K562 (cell line): ENCODE results near the gene LYST. TPM values are rescaled to one million over a fixed set of nuclear protein-coding genes. Genes with fewer than 3 reads are reported as not detected.

ENCODE experiments used
- ATAC-seq: fragments of 200-7000 bp; cut with Tn5 transposase; 3 replicates; pipeline ENCODE4 v1.9.1; 2020; ENCODE audit warnings: moderate library complexity
- BruUV-seq: library from RNA; stranded (reverse); fragments of 400-500 nt; replicated peaks from 2 replicates; lab custom pipeline; 2021; lab: Mats Ljungman, UMichigan
- CTCF ChIA-PET: fragments of 300-600 bp; formaldehyde crosslinking; extraction: SDS; loops from one replicate; lab custom pipeline; 2021; ENCODE audit warnings: low intra/inter-chr PET ratio; lab: Yijun Ruan, JAX
- POLR2A ChIA-PET: fragments of 300-600, 350-650 bp; sonication (Branson Sonifier 250); formaldehyde crosslinking; extraction: SDS; loops from one replicate; lab custom pipeline; 2021; ENCODE audit warnings: antibody characterized with exemption, inconsistent platforms; lab: Yijun Ruan, JAX
- DNase-seq, 4 experiments: peaks; one replicate each; pipeline versions ENCODE4 v3.0.0 to v3.0.0-alpha.2; 2011 to 2018; ENCODE audit warnings: low spot score in 3 of 4, mixed read lengths in 3 of 4; ENCODE audit errors: extremely low read depth in 1 of 4
- FAIRE-seq: peaks from 2 replicates; lab custom pipeline; 2011; peaks lifted over from hg19 to GRCh38; lab: Jason Lieb, UNC
- H2AFZ ChIP-seq: 2 replicates; pipeline ENCODE4 v1.6.0; 2011; ENCODE audit warnings: low read depth, low read length, control low read depth, inconsistent platforms
- H3K27ac ChIP-seq: fragments of 200-600 bp; 3 replicates; pipeline ENCODE4 v1.8.0; 2011; ENCODE audit warnings: low read depth, mild to moderate bottlenecking, control low read depth, inconsistent platforms, low read length, moderate library complexity, mixed read lengths; ENCODE audit errors: extremely low read depth
- H3K27me3 ChIP-seq, 2 experiments: fragments of 300-600 bp in 1 of 2; 2 replicates in 1 of 2; 3 replicates in 1 of 2; pipeline versions ENCODE4 v1.6.0 to v1.8.0; 2011; ENCODE audit warnings: inconsistent platforms in 2 of 2, low read length in 2 of 2, mild to moderate bottlenecking in 1 of 2, mixed read lengths in 1 of 2, moderate library complexity in 1 of 2; ENCODE audit not compliant: control insufficient read depth in 2 of 2, insufficient read depth in 2 of 2
- H3K36me3 ChIP-seq: fragments of 300-600 bp; 3 replicates; pipeline ENCODE4 v1.8.0; 2011; ENCODE audit warnings: mild to moderate bottlenecking, low read length, inconsistent platforms; ENCODE audit not compliant: control insufficient read depth, insufficient read depth
- H3K4me1 ChIP-seq, 2 experiments: fragments of 200-600 bp in 1 of 2; replicated peaks in 1 of 2; 2 replicates in 1 of 2; 3 replicates in 1 of 2; pipeline versions ENCODE4 v1.5.1 to v1.8.0; 2011; ENCODE audit warnings: inconsistent platforms in 2 of 2, low read length in 2 of 2, mild to moderate bottlenecking in 1 of 2, mixed read lengths in 1 of 2, moderate library complexity in 1 of 2; ENCODE audit not compliant: control insufficient read depth in 2 of 2, insufficient read depth in 2 of 2
- H3K4me2 ChIP-seq: 2 replicates; pipeline ENCODE4 v1.6.1; 2011; ENCODE audit warnings: low read length, control low read depth, inconsistent platforms, mixed read lengths; ENCODE audit not compliant: insufficient read depth
- H3K4me3 ChIP-seq: fragments of 200-600 bp; sonication (generic), shearing (Covaris generic); 2 replicates; pipeline ENCODE4 v1.5.1; 2016; ENCODE audit warnings: control low read depth, inconsistent platforms
- H3K79me2 ChIP-seq: fragments of 200-600 bp; 3 replicates; pipeline ENCODE4 v1.8.0; 2011; ENCODE audit warnings: low read length, inconsistent platforms; ENCODE audit not compliant: control insufficient read depth, insufficient read depth
- H3K9ac ChIP-seq, 2 experiments: 2 replicates each; pipeline versions ENCODE4 v1.6.0 to v1.6.1; 2011; ENCODE audit warnings: low read depth in 2 of 2, low read length in 2 of 2, control low read depth in 1 of 2, inconsistent platforms in 1 of 2, mild to moderate bottlenecking in 1 of 2, mixed read lengths in 1 of 2; ENCODE audit not compliant: insufficient read depth in 1 of 2
- H3K9me1 ChIP-seq: one replicate; pipeline ENCODE4 v1.6.0; 2011; ENCODE audit warnings: inconsistent platforms, mild to moderate bottlenecking, low read length, moderate library complexity; ENCODE audit not compliant: control insufficient read depth, insufficient read depth
- H3K9me3 ChIP-seq: replicated peaks from 2 replicates; pipeline ENCODE4 v1.5.1; 2011; ENCODE audit warnings: low read depth, low read length, inconsistent platforms; ENCODE audit not compliant: control insufficient read depth, insufficient read depth
- H4K20me1 ChIP-seq: replicated peaks from 2 replicates; pipeline ENCODE4 v1.6.1; 2011; ENCODE audit warnings: low read length, inconsistent platforms, mixed read lengths; ENCODE audit not compliant: control insufficient read depth, insufficient read depth
- BDP1 ChIP-seq: IDR thresholded peaks from 3 replicates; pipeline ENCODE4 v1.6.1; 2011; ENCODE audit not compliant: insufficient read length, insufficient read depth
- CAMTA2 ChIP-seq: fragments of 250-450 bp; sonication (Bioruptor Pico); conservative IDR thresholded peaks from 2 replicates; pipeline ENCODE4 v1.5.1; 2022
- CBFA2T3 ChIP-seq: fragments of 450-650 bp; IDR thresholded peaks from 2 replicates; pipeline ENCODE4 v1.6.1; 2017
- FIP1L1 ChIP-seq: fragments of 200-400 bp; formaldehyde crosslinking; IDR thresholded peaks from 2 replicates; pipeline ENCODE4 v1.6.1; 2018; ENCODE audit warnings: mild to moderate bottlenecking, low read depth, low read length; ENCODE audit not compliant: poor library complexity, severe bottlenecking
- MTF1 ChIP-seq: fragments of 250-450 bp; sonication (Bioruptor Pico); IDR thresholded peaks from 2 replicates; pipeline ENCODE4 v1.9.0; 2021; ENCODE audit warnings: moderate library complexity, mild to moderate bottlenecking, inconsistent platforms, borderline replicate concordance
- MXD1 ChIP-seq: fragments of 250-450 bp; sonication (Bioruptor Pico); IDR thresholded peaks from 2 replicates; pipeline ENCODE4 v1.8.0; 2021; ENCODE audit warnings: borderline replicate concordance, mild to moderate bottlenecking, moderate library complexity; ENCODE audit not compliant: poor library complexity, severe bottlenecking
- RFX5 ChIP-seq: IDR thresholded peaks from 2 replicates; pipeline ENCODE4 v1.6.1; 2011; ENCODE audit warnings: low read depth, mild to moderate bottlenecking, improper control_type of control experiment, low read length
- SETDB1 ChIP-seq: IDR thresholded peaks from one replicate; pipeline ENCODE4 v1.6.1; 2012; ENCODE audit warnings: low read length, control low read depth, inconsistent platforms
- SMAD1 ChIP-seq: fragments of 150-350 bp; IDR thresholded peaks from 2 replicates; pipeline ENCODE4 v1.6.1; 2014; ENCODE audit warnings: low read length, low read depth; ENCODE audit not compliant: partially characterized antibody
- ZNF583 ChIP-seq: fragments of 250-450 bp; sonication (Bioruptor Pico); IDR thresholded peaks from 2 replicates; pipeline ENCODE4 v1.4.0; 2020
- WGBS: fragments of 100-300 bp; shearing (Covaris generic); methylation state at CpG from one replicate; pipeline ENCODE4 v1.1.6; 2016; ENCODE audit warnings: low coverage, mixed read lengths; ENCODE audit not compliant: insufficient coverage; ENCODE audit errors: missing lambda C conversion rate; 5-methylcytosine and 5-hydroxymethylcytosine counted together
- in situ Hi-C: fragments of 300-500 bp; cut with MboI; formaldehyde crosslinking; loops from 4 replicates; pipeline ENCODE4 v1.15.0; 2018; ENCODE audit warnings: inconsistent platforms, mixed read lengths
- intact Hi-C: fragments of 100-400 bp; cut with micrococcal nuclease; formaldehyde crosslinking; loops from 2 replicates; pipeline ENCODE4 v1.14.2; 2022
- polyA plus RNA-seq, 8 experiments: library from polyadenylated mRNA; depleted of rRNA in 4 of 8; stranded (reverse) in 5 of 8; unstranded in 3 of 8; fragments of >200 nt; fragmentation: Nextera tagmentation in 2 of 8; fragmentation: Illumina TruSeq in 1 of 8; extraction: Ambion mirVana in 2 of 8; extraction: Trizol in 1 of 8; gene quantifications; 2 replicates each; pipeline versions ENCODE4 v1.2.1 to v1.2.3, GENCODE V29; 2011 to 2014; ENCODE audit warnings: inconsistent platforms in 1 of 8, missing spikeins in 1 of 8
- total RNA-seq, 7 experiments: library from RNA; depleted of rRNA in 6 of 7; stranded (reverse); fragments of >200 nt in 6 of 7; fragmentation: Illumina TruSeq in 2 of 7; extraction: Trizol in 2 of 7; gene quantifications; 2 replicates each; pipeline versions ENCODE4 v1.2.1 to v1.2.3, GENCODE V29; 2011 to 2021; ENCODE audit warnings: low replicate concordance in 1 of 7

Gene LYST
- total and polyA plus RNA-seq, 9 of the 15 experiments (the other 6 are each of a cell fraction or from before 2014, with no cell fraction given) = 0.73 to 2.4 (median 1.4) TPM

- no peak for DNase-seq
- H2AFZ ChIP-seq = no peak overlapping the region
- H3K9me1 ChIP-seq = no peaks in the 10 kb centered on the region
- no TSS peak for BruUV-seq
- POLR2A ChIA-PET = interaction anchor here (1.1 kb wide), 1 partner anchor 8 kb away, joined by 3 read pairs; no protein-coding TSS in a partner anchor
- no peak for TF ChIP-seq MTF1 (CRISPR knock-in tag)
- no peak for TF ChIP-seq SETDB1
- no peak for TF ChIP-seq ZNF583 (CRISPR knock-in tag)
- no peaks in the 10 kb centered on the region for H3K9me3 ChIP-seq
- ATAC-seq = no peak
- no peak overlapping the region for H3K9ac ChIP-seq
- no peak for FAIRE-seq
- no peak overlapping the region for H3K4me3 ChIP-seq
- H3K27ac ChIP-seq = no peak overlapping the region
- intact Hi-C loops (no loop called here), in situ Hi-C loops (no loop called here)
- H3K27me3 ChIP-seq = peaks cover 4 to 8% of the 10 kb centered on the region in 2 experiments; a peak in 4 of 5 replicates
- H3K36me3 ChIP-seq = no peaks in the 10 kb centered on the region
- no peaks in the 10 kb centered on the region for H4K20me1 ChIP-seq
- CTCF ChIA-PET = no interaction called here
- WGBS = 0% methylated on average over 3 of the region's 3 CpGs
- no peaks in the 10 kb centered on the region for H3K4me1 ChIP-seq
- H3K4me2 ChIP-seq = no peak overlapping the region
- no peaks in the 10 kb centered on the region for H3K79me2 ChIP-seq
Observed at GRCh38 chr1:235710687-235711086, 156.0 kb downstream of the LYST start.

- no peak overlapping the region for H3K9ac ChIP-seq
Observed at GRCh38 chr1:235709018-235709417, 157.7 kb downstream of the LYST start.

More at GRCh38 chr1:235709018-235709417, 157.7 kb downstream of the LYST start:
- ATAC-seq (no peak), FAIRE-seq (no peak)
- 5% methylated on average over 11 of the region's 11 CpGs for WGBS
- no peaks in the 10 kb centered on the region for H3K4me1 ChIP-seq
- intact Hi-C loops = no loop called here
- H3K79me2 ChIP-seq = no peaks in the 10 kb centered on the region
- peaks cover 3 to 4% of the 10 kb centered on the region in 2 experiments; a peak in 3 of 5 replicates for H3K27me3 ChIP-seq
- H3K9me1 ChIP-seq = no peaks in the 10 kb centered on the region
- POLR2A ChIA-PET = no interaction called here
- no peak overlapping the region for H3K4me3 ChIP-seq
- no peaks in the 10 kb centered on the region for H4K20me1 ChIP-seq
- BruUV-seq = no TSS peak
- H3K9me3 ChIP-seq = no peaks in the 10 kb centered on the region
- CTCF ChIA-PET = no interaction called here
- TF ChIP-seq CBFA2T3 = no peak
- no peak for TF ChIP-seq SETDB1
- no peak for TF ChIP-seq RFX5
- no peak for TF ChIP-seq BDP1
- TF ChIP-seq CAMTA2 (CRISPR knock-in tag) = no peak
- no peak for TF ChIP-seq FIP1L1
- no peak for TF ChIP-seq MXD1 (CRISPR knock-in tag)
- no peak for TF ChIP-seq SMAD1
- TF ChIP-seq, all 486 proteins: peak for 0
- H3K27ac ChIP-seq = no peak overlapping the region
- no peak for DNase-seq
- H3K4me2 ChIP-seq = no peak overlapping the region
- no peaks in the 10 kb centered on the region for H3K36me3 ChIP-seq
- in situ Hi-C loops = no loop called here
- H2AFZ ChIP-seq = no peak overlapping the region
